MCF 10A (cell line): ENCODE data around the gene MLLT1. TPM values are rescaled to one million over a fixed set of nuclear protein-coding genes. Genes with fewer than 3 reads are reported as not detected.

Experiments
- BruUV-seq: library from RNA; stranded (reverse); fragments of 400-500 nt; replicated peaks from 2 replicates; lab custom pipeline; 2021; lab: Mats Ljungman, UMichigan
- CTCF ChIA-PET: fragments of 300-600 bp; sonication (Branson Sonifier 250); formaldehyde crosslinking; extraction: SDS; loops from one replicate; lab custom pipeline; 2021; ENCODE audit warnings: antibody characterized with exemption, inconsistent platforms; lab: Yijun Ruan, JAX
- POLR2A ChIA-PET: fragments of 300-600, 350-650 bp; sonication (Branson Sonifier 250); formaldehyde crosslinking; extraction: SDS; loops from one replicate; lab custom pipeline; 2020; ENCODE audit warnings: antibody characterized with exemption, inconsistent platforms; lab: Yijun Ruan, JAX
- DNase-seq: peaks from one replicate; pipeline ENCODE4 v3.0.0-alpha.2; 2018; ENCODE audit not compliant: unreplicated experiment
- H3K27ac Mint-ChIP-seq: one replicate; pipeline ENCODE4 v1.8.0; 2022; ENCODE audit warnings: mild to moderate bottlenecking, low read depth, mixed read lengths; ENCODE audit not compliant: unreplicated experiment
- H3K27me3 Mint-ChIP-seq: one replicate; pipeline ENCODE4 v1.8.0; 2022; ENCODE audit warnings: mixed read lengths; ENCODE audit not compliant: insufficient read depth, unreplicated experiment
- H3K36me3 Mint-ChIP-seq: one replicate; pipeline ENCODE4 v1.8.0; 2022; ENCODE audit warnings: mild to moderate bottlenecking, moderate library complexity, mixed read lengths; ENCODE audit not compliant: insufficient read depth, unreplicated experiment
- H3K4me1 Mint-ChIP-seq: one replicate; pipeline ENCODE4 v1.8.0; 2022; ENCODE audit warnings: mixed read lengths; ENCODE audit not compliant: insufficient read depth, unreplicated experiment
- H3K4me3 Mint-ChIP-seq: one replicate; pipeline ENCODE4 v1.8.0; 2022; ENCODE audit warnings: mild to moderate bottlenecking, moderate library complexity, mixed read lengths; ENCODE audit not compliant: unreplicated experiment
- H3K9me3 Mint-ChIP-seq: one replicate; pipeline ENCODE4 v1.8.0; 2022; ENCODE audit warnings: mixed read lengths; ENCODE audit not compliant: unreplicated experiment
- intact Hi-C: fragments of 100-400 bp; cut with micrococcal nuclease; formaldehyde crosslinking; loops from 2 replicates; pipeline ENCODE4 v1.14.1; 2022
- total RNA-seq: library from RNA; stranded (reverse); gene quantifications from 2 replicates; pipeline ENCODE4 v1.2.3, GENCODE V29; 2022
- TF ChIP-seq, protein P1 (sequence below): fragments of 200-600 bp; IDR thresholded peaks from one replicate; pipeline ENCODE4 v1.8.0; 2022; ENCODE audit warnings: antibody characterized with exemption, mild to moderate bottlenecking; ENCODE audit not compliant: unreplicated experiment

The MLLT1 gene
- total RNA-seq, 1 experiment from 2014 or later: 59.0 TPM

DNA sequence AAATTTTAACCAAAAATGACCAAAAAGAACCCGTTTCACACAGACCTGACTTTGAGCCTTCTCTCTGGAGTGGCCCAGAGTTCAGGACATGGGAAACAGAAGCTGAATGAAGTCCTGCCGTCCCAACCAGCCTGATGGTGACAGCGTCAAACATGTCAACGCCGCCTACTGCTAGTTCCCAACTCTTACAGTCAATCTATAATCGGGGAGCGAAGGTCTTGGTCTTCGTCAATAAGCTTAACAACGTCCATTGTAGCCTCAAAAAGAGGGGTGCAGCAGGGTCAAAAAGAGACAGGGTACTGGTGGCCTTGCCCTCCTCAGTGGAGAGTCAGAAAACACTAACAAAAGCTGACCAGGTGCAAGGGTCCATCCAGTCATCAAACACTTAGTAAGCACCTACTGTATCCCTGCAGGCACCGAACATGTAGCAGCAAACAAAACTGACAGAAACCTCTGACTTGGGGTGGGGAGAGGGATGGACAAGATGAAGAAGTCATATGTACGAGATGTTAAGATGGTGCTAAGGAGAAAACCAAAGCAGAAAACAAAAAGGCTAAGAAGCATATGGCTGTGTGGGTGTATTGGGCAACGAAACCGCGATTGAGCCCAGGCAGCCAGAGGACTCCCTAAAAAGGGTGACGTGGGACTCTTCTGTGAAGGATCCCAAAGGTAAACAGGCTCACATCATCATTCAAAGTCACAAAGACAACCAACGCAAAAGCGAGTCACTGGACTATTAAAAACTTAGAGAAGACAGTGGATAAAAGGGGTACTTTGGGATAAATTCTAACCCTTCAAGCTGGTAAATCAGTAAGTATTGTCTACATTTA is 12.0 kb downstream of the MLLT1 start:
- DNase-seq: no peak
- H3K9me3 Mint-ChIP-seq: no peaks in the 10 kb centered on the region
- H3K36me3 Mint-ChIP-seq: peaks cover 61% of the 10 kb centered on the region
- intact Hi-C loops: no loop called here
- peak overlapping the region; percentile 42 for H3K27ac Mint-ChIP-seq
- no peaks in the 10 kb centered on the region for H3K27me3 Mint-ChIP-seq
- peaks cover 16% of the 10 kb centered on the region for H3K4me1 Mint-ChIP-seq
- ChIA-PET CTCF (interaction anchor here (0.5 to 0.9 kb wide), 3 partner anchors 11 to 153 kb away, joined by 3 to 6 read pairs (median 3); no protein-coding TSS in a partner anchor), POLR2A (interaction anchor here (0.9 kb wide), 1 partner anchor 9 kb away, joined by 3 read pairs; no protein-coding TSS in a partner anchor)
- TF ChIP-seq, protein P1, sequence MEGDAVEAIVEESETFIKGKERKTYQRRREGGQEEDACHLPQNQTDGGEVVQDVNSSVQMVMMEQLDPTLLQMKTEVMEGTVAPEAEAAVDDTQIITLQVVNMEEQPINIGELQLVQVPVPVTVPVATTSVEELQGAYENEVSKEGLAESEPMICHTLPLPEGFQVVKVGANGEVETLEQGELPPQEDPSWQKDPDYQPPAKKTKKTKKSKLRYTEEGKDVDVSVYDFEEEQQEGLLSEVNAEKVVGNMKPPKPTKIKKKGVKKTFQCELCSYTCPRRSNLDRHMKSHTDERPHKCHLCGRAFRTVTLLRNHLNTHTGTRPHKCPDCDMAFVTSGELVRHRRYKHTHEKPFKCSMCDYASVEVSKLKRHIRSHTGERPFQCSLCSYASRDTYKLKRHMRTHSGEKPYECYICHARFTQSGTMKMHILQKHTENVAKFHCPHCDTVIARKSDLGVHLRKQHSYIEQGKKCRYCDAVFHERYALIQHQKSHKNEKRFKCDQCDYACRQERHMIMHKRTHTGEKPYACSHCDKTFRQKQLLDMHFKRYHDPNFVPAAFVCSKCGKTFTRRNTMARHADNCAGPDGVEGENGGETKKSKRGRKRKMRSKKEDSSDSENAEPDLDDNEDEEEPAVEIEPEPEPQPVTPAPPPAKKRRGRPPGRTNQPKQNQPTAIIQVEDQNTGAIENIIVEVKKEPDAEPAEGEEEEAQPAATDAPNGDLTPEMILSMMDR: no peak
- no peak overlapping the region for H3K4me3 Mint-ChIP-seq
- no TSS peak for BruUV-seq

DNA sequence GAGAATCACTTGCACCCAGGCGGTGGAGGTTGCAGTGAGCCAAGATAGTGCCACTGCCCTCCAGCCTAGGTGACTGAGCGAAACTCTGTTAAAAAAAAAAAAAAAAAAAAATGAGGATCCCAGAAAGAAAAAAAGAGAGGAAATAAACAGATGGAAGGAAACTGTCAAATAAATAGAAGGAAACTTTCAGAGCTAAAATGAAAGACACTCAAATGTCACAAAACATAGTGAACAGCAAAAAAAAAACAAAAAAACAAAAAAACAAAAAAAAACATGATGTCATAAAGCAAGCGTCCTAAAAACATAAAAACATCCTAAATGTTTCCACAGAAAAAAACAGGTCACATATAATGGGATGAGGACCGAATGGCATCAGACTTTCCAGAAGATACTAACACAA is 15.0 kb downstream of the MLLT1 start:
- peaks cover 71% of the 10 kb centered on the region for H3K36me3 Mint-ChIP-seq
- ChIA-PET CTCF (no interaction called here), POLR2A (no interaction called here)
- no peaks in the 10 kb centered on the region for H3K9me3 Mint-ChIP-seq
- H3K27me3 Mint-ChIP-seq: no peaks in the 10 kb centered on the region
- no TSS peak for BruUV-seq
- intact Hi-C loops: no loop called here
- H3K4me1 Mint-ChIP-seq: no peaks in the 10 kb centered on the region
- DNase-seq: no peak
- no peak overlapping the region for H3K27ac Mint-ChIP-seq
- H3K4me3 Mint-ChIP-seq: no peak overlapping the region
- TF ChIP-seq, protein P1: no peak

- POLR2A ChIA-PET: no interaction called here
- H3K4me1 Mint-ChIP-seq: no peaks in the 10 kb centered on the region
- no peaks in the 10 kb centered on the region for H3K9me3 Mint-ChIP-seq
Observed at GRCh38 chr19:6263735-6264444, 15.9 kb downstream of the MLLT1 start.

More at GRCh38 chr19:6263735-6264444, 15.9 kb downstream of the MLLT1 start:
- intact Hi-C loops: no loop called here
- Mint-ChIP-seq H3K36me3 (peaks cover 72% of the 10 kb centered on the region), H3K27me3 (no peaks in the 10 kb centered on the region), H3K27ac (no peak overlapping the region), H3K4me3 (no peak overlapping the region)
- no peak for DNase-seq
- BruUV-seq: no TSS peak
- TF ChIP-seq, protein P1: no peak
- CTCF ChIA-PET: no interaction called here
